Esophagus muscularis mucosa (tissue), 4 donors: ENCODE measurements around the gene TAOK1. TPM values are rescaled to one million over a fixed set of nuclear protein-coding genes. Genes with fewer than 3 reads are reported as not detected.
A peak's percentile ranks its signal among the peaks of the same experiment; 100 is the strongest.

Experiments
- DNase-seq: peaks from one replicate; pipeline ENCODE4 v3.0.0-alpha.2; 2017; ENCODE audit errors: extremely low spot score
- H3K27ac ChIP-seq, 4 donors: fragments of 200-600 bp; sonication (generic); replicated peaks in 1 of 4; 1 replicate in 3 of 4; 2 replicates in 1 of 4; pipeline ENCODE4 v1.5.1; 2016 to 2019; ENCODE audit warnings: mild to moderate bottlenecking in 1 of 4
- H3K27me3 ChIP-seq, 4 donors: fragments of 200-600 bp; sonication (generic); one replicate each; pipeline versions ENCODE4 v1.5.1 to v1.6.0; 2016 to 2019
- H3K36me3 ChIP-seq, 4 donors: fragments of 200-600 bp; sonication (generic); one replicate each; pipeline ENCODE4 v1.5.1; 2016 to 2019
- H3K4me1 ChIP-seq, 4 donors: fragments of 200-600 bp; sonication (generic); one replicate each; pipeline ENCODE4 v1.5.1; 2016 to 2019
- H3K4me3 ChIP-seq, 4 donors: fragments of 200-600 bp; sonication (generic); 1 replicate in 2 of 4; 2 replicates in 2 of 4; pipeline ENCODE4 v1.5.1; 2016 to 2019; ENCODE audit warnings: mild to moderate bottlenecking in 4 of 4, moderate library complexity in 1 of 4
- H3K9me3 ChIP-seq, 4 donors: fragments of 200-600 bp; sonication (generic); 1 replicate in 3 of 4; 2 replicates in 1 of 4; pipeline ENCODE4 v1.5.1; 2016 to 2019
- EP300 ChIP-seq: sonication (generic); formaldehyde crosslinking; IDR thresholded peaks from one replicate; pipeline ENCODE4 v1.6.1; 2017; ENCODE audit warnings: antibody characterized with exemption
- POLR2A ChIP-seq: fragments of 450-650 bp; IDR thresholded peaks from one replicate; pipeline ENCODE4 v1.6.1; 2017; ENCODE audit warnings: antibody characterized with exemption, moderate library complexity, mild to moderate bottlenecking, low read depth
- POLR2AphosphoS5 ChIP-seq, 2 donors: sonication (generic); formaldehyde crosslinking; IDR thresholded peaks; one replicate each; pipeline ENCODE4 v1.6.1; 2017; ENCODE audit warnings: antibody characterized with exemption in 2 of 2
- WGBS: methylation state at CpG from one replicate; pipeline ENCODE4 v1.1.5; 2018; 5-methylcytosine and 5-hydroxymethylcytosine counted together
- intact Hi-C: fragments of 100-400 bp; cut with DNase I; formaldehyde crosslinking; loops from one replicate; pipeline ENCODE4 v1.15.1; 2023
- total RNA-seq, 4 donors: library from RNA; depleted of rRNA; stranded (reverse); fragments of >200 nt; gene quantifications; one replicate each; pipeline versions ENCODE4 v1.1.0 to v1.2.1, GENCODE V29; 2016
- TF ChIP-seq, protein P1 (sequence below), 3 experiments: fragments of 200-600 bp in 2 of 3; fragments of 450-650 bp in 1 of 3; sonication (generic) in 2 of 3; IDR thresholded peaks; one replicate each; pipeline ENCODE4 v1.5.1; 2017 to 2019; ENCODE audit warnings: antibody characterized with exemption in 3 of 3, mild to moderate bottlenecking in 2 of 3, moderate library complexity in 1 of 3

Gene TAOK1
- total RNA-seq, 4 donors from 2014 or later = 48.7 to 73.1 (median 58.9) TPM

DNA sequence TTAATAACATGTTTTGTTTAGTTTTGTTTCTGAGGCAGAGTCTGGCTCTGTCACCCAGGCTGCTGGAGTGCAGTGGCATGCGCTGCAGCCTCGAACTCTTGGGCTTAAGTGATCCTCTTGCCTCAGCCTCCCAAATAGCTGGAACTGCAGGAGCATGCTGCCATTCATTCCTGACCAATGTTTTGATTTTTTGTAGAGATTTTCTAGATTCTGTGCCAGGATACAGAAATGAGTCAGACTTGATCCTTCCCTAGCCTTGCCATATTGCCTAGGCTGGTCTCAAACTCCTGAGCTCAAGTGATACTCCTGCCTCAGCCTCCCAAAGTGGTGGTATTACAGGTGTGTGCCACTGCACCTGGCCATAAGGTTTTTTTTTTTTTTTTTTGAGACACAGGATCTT lies 17.7 kb downstream of the TAOK1 start:
- Histone ChIP-seq H3K36me3 (peaks cover 0 to 19% (median 8%) of the 10 kb centered on the region in 4 donors), H3K27me3 (no peaks in the 10 kb centered on the region), H3K4me3 (no peak overlapping the region), H3K9me3 (no peaks in the 10 kb centered on the region), H3K27ac (no peak overlapping the region), H3K4me1 (peaks cover 9 to 43% (median 37%) of the 10 kb centered on the region in 4 donors)
- no peak for DNase-seq
- TF ChIP-seq, protein P1, sequence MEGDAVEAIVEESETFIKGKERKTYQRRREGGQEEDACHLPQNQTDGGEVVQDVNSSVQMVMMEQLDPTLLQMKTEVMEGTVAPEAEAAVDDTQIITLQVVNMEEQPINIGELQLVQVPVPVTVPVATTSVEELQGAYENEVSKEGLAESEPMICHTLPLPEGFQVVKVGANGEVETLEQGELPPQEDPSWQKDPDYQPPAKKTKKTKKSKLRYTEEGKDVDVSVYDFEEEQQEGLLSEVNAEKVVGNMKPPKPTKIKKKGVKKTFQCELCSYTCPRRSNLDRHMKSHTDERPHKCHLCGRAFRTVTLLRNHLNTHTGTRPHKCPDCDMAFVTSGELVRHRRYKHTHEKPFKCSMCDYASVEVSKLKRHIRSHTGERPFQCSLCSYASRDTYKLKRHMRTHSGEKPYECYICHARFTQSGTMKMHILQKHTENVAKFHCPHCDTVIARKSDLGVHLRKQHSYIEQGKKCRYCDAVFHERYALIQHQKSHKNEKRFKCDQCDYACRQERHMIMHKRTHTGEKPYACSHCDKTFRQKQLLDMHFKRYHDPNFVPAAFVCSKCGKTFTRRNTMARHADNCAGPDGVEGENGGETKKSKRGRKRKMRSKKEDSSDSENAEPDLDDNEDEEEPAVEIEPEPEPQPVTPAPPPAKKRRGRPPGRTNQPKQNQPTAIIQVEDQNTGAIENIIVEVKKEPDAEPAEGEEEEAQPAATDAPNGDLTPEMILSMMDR (IDR thresholded peaks at IDR 0.05) = no peak
- TF ChIP-seq EP300 (no peak), POLR2AphosphoS5 (IDR thresholded peaks at IDR 0.05) (no peak), POLR2A (no peak)
- 90% methylated on average over 2 of the region's 2 CpGs for WGBS
- intact Hi-C loops = no loop called here

DNA sequence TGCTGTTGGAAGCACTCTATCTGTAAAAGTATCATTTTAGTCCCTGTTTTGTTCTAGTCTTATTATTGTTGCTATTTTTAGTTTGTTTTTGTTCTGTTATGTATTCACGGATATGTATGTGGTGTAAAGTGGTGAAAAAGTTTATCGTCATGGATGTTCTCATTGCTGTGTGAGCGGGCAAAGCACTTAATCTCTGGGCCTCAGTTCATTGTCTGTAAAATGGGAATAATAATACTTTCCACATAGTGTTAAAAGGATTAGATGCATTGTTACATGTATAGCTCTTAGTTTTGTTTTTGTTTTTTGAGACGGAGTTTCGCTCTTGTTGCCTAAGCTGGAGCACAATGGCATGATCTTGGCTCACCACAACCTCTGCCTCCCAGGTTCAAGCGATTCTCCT lies 19.8 kb downstream of the TAOK1 start:
- H3K9me3 ChIP-seq = no peaks in the 10 kb centered on the region
- H3K27me3 ChIP-seq = no peaks in the 10 kb centered on the region
- H3K4me1 ChIP-seq = peaks cover 20 to 51% (median 42%) of the 10 kb centered on the region in 4 donors
- 86% methylated on average over 6 of the region's 6 CpGs for WGBS
- peaks cover 0 to 14% (median 1%) of the 10 kb centered on the region in 4 donors for H3K36me3 ChIP-seq
- TF ChIP-seq POLR2AphosphoS5 (IDR thresholded peaks at IDR 0.05) (no peak), POLR2A (no peak), EP300 (no peak)
- TF ChIP-seq, protein P1 (IDR thresholded peaks at IDR 0.05) = no peak
- H3K27ac ChIP-seq = no peak overlapping the region
- H3K4me3 ChIP-seq = no peak overlapping the region
- no peak for DNase-seq
- intact Hi-C loops = no loop called here

DNA sequence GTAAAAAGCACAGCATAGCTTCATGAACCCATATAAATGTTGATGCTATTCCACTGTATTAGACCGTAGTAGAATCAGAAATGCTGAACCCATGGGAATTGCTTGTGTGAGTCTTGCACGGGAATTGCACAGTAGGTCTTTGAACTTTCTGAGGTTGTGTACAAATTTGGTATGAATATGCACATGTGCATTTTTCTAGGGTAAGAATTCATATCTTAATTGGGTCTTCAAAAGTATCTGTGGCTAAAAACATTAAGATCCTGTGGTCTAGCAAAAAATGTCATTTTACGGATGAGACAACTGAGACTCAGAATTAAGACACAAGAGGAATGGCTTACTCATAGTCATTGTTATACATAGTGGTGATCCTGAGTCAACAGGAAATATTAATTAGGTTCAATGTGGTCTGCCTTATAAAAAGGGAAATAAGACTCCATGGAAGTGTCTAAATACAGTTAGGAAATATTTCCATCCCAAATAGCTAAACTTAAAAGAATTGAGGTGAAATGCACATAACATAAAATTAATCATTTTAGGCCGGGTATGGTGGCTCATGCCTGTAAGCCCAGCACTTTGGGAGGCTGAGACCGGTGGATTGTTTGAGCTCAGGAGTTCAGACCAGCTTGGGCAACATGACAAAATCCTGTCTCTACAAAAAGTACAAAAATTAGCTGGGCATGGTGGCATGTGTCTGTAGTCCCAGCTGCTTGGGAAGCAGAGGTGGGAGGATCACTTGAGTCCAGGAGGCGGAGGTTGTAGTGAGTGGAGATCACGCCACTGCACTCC lies 22.8 kb downstream of the TAOK1 start:
- Histone ChIP-seq H3K4me3 (no peak overlapping the region), H3K9me3 (no peaks in the 10 kb centered on the region), H3K27me3 (no peaks in the 10 kb centered on the region), H3K4me1 (peaks cover 20 to 39% (median 37%) of the 10 kb centered on the region in 4 donors), H3K27ac (peak overlapping the region in 1 of 4 donors; percentile 39), H3K36me3 (peaks cover 0 to 5% (median 0%) of the 10 kb centered on the region in 4 donors)
- 69% methylated on average over 7 of the region's 7 CpGs for WGBS
- intact Hi-C loops = no loop called here
- no peak for TF ChIP-seq POLR2AphosphoS5 (IDR thresholded peaks at IDR 0.05)
- TF ChIP-seq, protein P1 (IDR thresholded peaks at IDR 0.05) = no peak
- TF ChIP-seq POLR2A = no peak
- TF ChIP-seq EP300 = no peak
- no peak for DNase-seq

DNA sequence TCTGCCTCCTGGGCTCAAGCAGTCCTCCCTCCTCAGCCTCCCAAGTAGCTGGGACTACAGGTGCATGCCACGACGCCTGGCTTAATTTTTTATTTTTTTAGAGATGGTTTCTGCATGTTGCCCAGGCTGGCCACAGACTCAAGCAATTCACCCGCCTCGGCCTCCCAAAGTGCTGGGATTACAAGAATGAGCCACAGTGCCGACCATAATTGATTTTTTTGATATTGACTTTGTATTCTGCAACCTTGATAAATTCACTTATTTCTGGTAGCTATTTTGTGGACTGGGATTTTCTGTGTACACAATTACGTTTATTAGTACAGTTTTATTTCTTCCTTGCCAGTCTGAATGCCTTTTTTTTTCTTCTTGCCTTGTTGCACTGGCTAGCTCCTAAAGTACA lies 30.0 kb downstream of the TAOK1 start:
- no peaks in the 10 kb centered on the region for H3K9me3 ChIP-seq
- no peak overlapping the region for H3K27ac ChIP-seq
- DNase-seq = no peak
- H3K4me3 ChIP-seq = no peak overlapping the region
- H3K4me1 ChIP-seq = peaks cover 0 to 8% (median 6%) of the 10 kb centered on the region in 4 donors
- TF ChIP-seq EP300 = no peak
- TF ChIP-seq, protein P1 (IDR thresholded peaks at IDR 0.05) = no peak
- TF ChIP-seq POLR2AphosphoS5 (IDR thresholded peaks at IDR 0.05) = no peak
- TF ChIP-seq POLR2A = no peak
- intact Hi-C loops = no loop called here
- WGBS = 77% methylated on average over 6 of the region's 6 CpGs
- H3K36me3 ChIP-seq = peaks cover 0 to 13% (median 8%) of the 10 kb centered on the region in 4 donors
- no peaks in the 10 kb centered on the region for H3K27me3 ChIP-seq
